Breast epithelium (tissue), 3 donors: ENCODE data around the gene H2AZ1.

Source experiments
- POLR2A ChIP-seq: fragments of 450-650 bp; IDR thresholded peaks from one replicate; pipeline ENCODE4 v1.6.1; 2016; ENCODE audit warnings: antibody characterized with exemption, mild to moderate bottlenecking, moderate library complexity
- POLR2AphosphoS5 ChIP-seq, 3 donors: sonication (generic); formaldehyde crosslinking; IDR thresholded peaks; one replicate each; pipeline ENCODE4 v1.6.1; 2017; ENCODE audit warnings: antibody characterized with exemption in 3 of 3
- TF ChIP-seq, protein P1 (sequence below), 3 donors: fragments of 450-650 bp; IDR thresholded peaks; one replicate each; pipeline ENCODE4 v1.5.1; 2016 to 2017; ENCODE audit warnings: antibody characterized with exemption in 3 of 3, mild to moderate bottlenecking in 3 of 3, moderate library complexity in 3 of 3

DNA sequence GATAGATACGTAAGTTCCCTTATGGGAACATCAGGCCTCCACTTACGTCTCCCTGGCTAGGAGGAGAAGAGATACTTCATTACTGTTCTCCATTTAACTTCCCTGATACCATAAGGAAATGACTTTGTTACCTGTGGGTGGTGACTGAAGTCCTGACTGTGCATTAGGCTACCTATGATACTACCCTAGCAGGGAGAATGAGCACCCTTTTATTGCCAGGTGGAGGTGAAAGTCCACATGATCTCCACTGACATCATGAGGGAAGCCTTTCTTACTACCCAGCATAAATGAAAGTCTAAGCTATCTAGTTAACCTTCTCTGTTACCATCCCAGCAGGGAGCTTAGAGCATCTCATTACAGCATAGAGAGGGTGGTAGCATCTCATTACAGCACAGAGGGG lies 31.4 kb downstream of the H2AZ1 start:
- TF ChIP-seq, protein P1, sequence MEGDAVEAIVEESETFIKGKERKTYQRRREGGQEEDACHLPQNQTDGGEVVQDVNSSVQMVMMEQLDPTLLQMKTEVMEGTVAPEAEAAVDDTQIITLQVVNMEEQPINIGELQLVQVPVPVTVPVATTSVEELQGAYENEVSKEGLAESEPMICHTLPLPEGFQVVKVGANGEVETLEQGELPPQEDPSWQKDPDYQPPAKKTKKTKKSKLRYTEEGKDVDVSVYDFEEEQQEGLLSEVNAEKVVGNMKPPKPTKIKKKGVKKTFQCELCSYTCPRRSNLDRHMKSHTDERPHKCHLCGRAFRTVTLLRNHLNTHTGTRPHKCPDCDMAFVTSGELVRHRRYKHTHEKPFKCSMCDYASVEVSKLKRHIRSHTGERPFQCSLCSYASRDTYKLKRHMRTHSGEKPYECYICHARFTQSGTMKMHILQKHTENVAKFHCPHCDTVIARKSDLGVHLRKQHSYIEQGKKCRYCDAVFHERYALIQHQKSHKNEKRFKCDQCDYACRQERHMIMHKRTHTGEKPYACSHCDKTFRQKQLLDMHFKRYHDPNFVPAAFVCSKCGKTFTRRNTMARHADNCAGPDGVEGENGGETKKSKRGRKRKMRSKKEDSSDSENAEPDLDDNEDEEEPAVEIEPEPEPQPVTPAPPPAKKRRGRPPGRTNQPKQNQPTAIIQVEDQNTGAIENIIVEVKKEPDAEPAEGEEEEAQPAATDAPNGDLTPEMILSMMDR (IDR thresholded peaks at IDR 0.05) = no peak
- TF ChIP-seq POLR2A (no peak), POLR2AphosphoS5 (IDR thresholded peaks at IDR 0.05) (no peak)
